Hematopoietic multipotent progenitor cell (in vitro differentiated cells): ENCODE measurements around the gene LPIN2. TPM values are rescaled to one million over a fixed set of nuclear protein-coding genes. Genes with fewer than 3 reads are reported as not detected.

Source experiments
- DNase-seq, 3 donors: peaks; one replicate each; pipeline ENCODE4 v3.0.0-alpha.2; 2011 to 2015; ENCODE audit warnings: low read depth in 2 of 3, low spot score in 2 of 3
- small RNA-seq: library from RNA; depleted of rRNA; stranded (forward); fragments of <200 nt; gene quantifications from one replicate; pipeline ENCODE3, GENCODE V24; 2012
- total RNA-seq: library from RNA; depleted of rRNA; stranded (reverse); fragments of >200 nt; gene quantifications from one replicate; pipeline ENCODE4 v1.2.3, GENCODE V29; 2012

Gene LPIN2
- total RNA-seq, 1 donor, result 38.2 TPM

GRCh38 chr18:2964361-2965010, 48.5 kb downstream of the LPIN2 start:
- DNase-seq, result no peak

Small RNA genes lying within 50 kb of the gene (small RNA-seq; reads per million reads assigned to genes)
- gene RF00156, result not detected

Other genes starting within 250 kb of the LPIN2 start
- gene EMILIN2, start 166.1 kb downstream of the LPIN2 start, total RNA-seq, result 24.0 TPM
- 0.27 TPM for gene MYOM1, start 206.8 kb upstream of the LPIN2 start, total RNA-seq
- gene MYL12A, start 234.7 kb upstream of the LPIN2 start, total RNA-seq, result 109 TPM
- 141 TPM for gene MYL12B, start 249.0 kb upstream of the LPIN2 start, total RNA-seq